Fibroblast of lung (primary cell): ENCODE results near the gene AKR1A1.

Experiments
- CTCF ChIP-seq, 2 donors: IDR thresholded peaks in 1 of 2; conservative IDR thresholded peaks in 1 of 2; 1 replicate in 1 of 2; 2 replicates in 1 of 2; pipeline ENCODE4 v1.5.1; 2011 to 2012; ENCODE audit warnings: low read length in 2 of 2, control low read depth in 1 of 2, inconsistent platforms in 1 of 2, low read depth in 1 of 2, mild to moderate bottlenecking in 1 of 2
- EZH2 ChIP-seq: IDR thresholded peaks from 2 replicates; pipeline ENCODE4 v1.5.1; 2012; ENCODE audit warnings: low read length, control low read depth, mild to moderate bottlenecking; ENCODE audit errors: missing control alignments

- TF ChIP-seq EZH2 (no peak), CTCF (conservative IDR thresholded peaks at IDR 0.05 in 1 of 2, IDR thresholded peaks at IDR 0.05 in 1 of 2; ENCODE audit: low read depth in 1 of 2, low read length in 2 of 2) (no peak)
Measured at GRCh38 chr1:45542591-45542990, 8.0 kb upstream of the AKR1A1 start.
